K562 (cell line): ENCODE results near the gene PPP2R3B. TPM values are rescaled to one million over a fixed set of nuclear protein-coding genes. Genes with fewer than 3 reads are reported as not detected.

Experiments
- HDAC3 ChIP-seq: fragments of 450-650 bp; IDR thresholded peaks from 2 replicates; pipeline ENCODE4 v1.6.1; 2018; ENCODE audit warnings: borderline replicate concordance, mild to moderate bottlenecking, moderate library complexity; ENCODE audit not compliant: partially characterized antibody
- PYGO2 ChIP-seq: fragments of 450-650 bp; IDR thresholded peaks from 2 replicates; pipeline ENCODE4 v1.6.1; 2016; ENCODE audit warnings: mild to moderate bottlenecking, missing genetic modification characterization, moderate library complexity, missing compliant biosample characterization
- ZNF445 ChIP-seq: fragments of 250-450 bp; sonication (Bioruptor Pico); IDR thresholded peaks from 2 replicates; pipeline ENCODE4 v1.4.0; 2020; ENCODE audit warnings: low read depth, mild to moderate bottlenecking, moderate library complexity
- polyA plus RNA-seq, 8 experiments: library from polyadenylated mRNA; depleted of rRNA in 4 of 8; stranded (reverse) in 5 of 8; unstranded in 3 of 8; fragments of >200 nt; fragmentation: Nextera tagmentation in 2 of 8; fragmentation: Illumina TruSeq in 1 of 8; extraction: Ambion mirVana in 2 of 8; extraction: Trizol in 1 of 8; gene quantifications; 2 replicates each; pipeline versions ENCODE4 v1.2.1 to v1.2.3, GENCODE V29; 2011 to 2014; ENCODE audit warnings: inconsistent platforms in 1 of 8, missing spikeins in 1 of 8
- total RNA-seq, 7 experiments: library from RNA; depleted of rRNA in 6 of 7; stranded (reverse); fragments of >200 nt in 6 of 7; fragmentation: Illumina TruSeq in 2 of 7; extraction: Trizol in 2 of 7; gene quantifications; 2 replicates each; pipeline versions ENCODE4 v1.2.1 to v1.2.3, GENCODE V29; 2011 to 2021; ENCODE audit warnings: low replicate concordance in 1 of 7
- TF ChIP-seq, protein P1 (sequence below): fragments of 450-650 bp; IDR thresholded peaks from 2 replicates; pipeline ENCODE4 v1.6.1; 2016; ENCODE audit warnings: mild to moderate bottlenecking, moderate library complexity

PPP2R3B gene
- total and polyA plus RNA-seq, 9 of the 15 experiments (the other 6 are each of a cell fraction or from before 2014, with no cell fraction given), result 0.04 to 18.2 (median 8.2) TPM; not detected in 1

DNA sequence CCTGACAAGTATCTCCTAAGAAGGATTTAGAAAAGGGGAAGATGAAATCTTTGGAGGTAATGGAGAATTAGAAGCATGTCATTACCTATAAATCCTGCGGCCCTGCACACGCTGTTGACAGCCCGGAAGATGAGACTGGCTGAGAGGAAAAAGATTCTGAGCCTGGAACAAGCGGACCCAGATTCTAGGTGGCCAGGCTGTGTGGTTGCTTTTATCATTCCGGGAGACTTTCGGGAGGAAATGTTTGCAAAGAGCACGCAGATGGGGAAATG, 5.8 kb upstream of the PPP2R3B start (continued):
- TF ChIP-seq, protein P1, sequence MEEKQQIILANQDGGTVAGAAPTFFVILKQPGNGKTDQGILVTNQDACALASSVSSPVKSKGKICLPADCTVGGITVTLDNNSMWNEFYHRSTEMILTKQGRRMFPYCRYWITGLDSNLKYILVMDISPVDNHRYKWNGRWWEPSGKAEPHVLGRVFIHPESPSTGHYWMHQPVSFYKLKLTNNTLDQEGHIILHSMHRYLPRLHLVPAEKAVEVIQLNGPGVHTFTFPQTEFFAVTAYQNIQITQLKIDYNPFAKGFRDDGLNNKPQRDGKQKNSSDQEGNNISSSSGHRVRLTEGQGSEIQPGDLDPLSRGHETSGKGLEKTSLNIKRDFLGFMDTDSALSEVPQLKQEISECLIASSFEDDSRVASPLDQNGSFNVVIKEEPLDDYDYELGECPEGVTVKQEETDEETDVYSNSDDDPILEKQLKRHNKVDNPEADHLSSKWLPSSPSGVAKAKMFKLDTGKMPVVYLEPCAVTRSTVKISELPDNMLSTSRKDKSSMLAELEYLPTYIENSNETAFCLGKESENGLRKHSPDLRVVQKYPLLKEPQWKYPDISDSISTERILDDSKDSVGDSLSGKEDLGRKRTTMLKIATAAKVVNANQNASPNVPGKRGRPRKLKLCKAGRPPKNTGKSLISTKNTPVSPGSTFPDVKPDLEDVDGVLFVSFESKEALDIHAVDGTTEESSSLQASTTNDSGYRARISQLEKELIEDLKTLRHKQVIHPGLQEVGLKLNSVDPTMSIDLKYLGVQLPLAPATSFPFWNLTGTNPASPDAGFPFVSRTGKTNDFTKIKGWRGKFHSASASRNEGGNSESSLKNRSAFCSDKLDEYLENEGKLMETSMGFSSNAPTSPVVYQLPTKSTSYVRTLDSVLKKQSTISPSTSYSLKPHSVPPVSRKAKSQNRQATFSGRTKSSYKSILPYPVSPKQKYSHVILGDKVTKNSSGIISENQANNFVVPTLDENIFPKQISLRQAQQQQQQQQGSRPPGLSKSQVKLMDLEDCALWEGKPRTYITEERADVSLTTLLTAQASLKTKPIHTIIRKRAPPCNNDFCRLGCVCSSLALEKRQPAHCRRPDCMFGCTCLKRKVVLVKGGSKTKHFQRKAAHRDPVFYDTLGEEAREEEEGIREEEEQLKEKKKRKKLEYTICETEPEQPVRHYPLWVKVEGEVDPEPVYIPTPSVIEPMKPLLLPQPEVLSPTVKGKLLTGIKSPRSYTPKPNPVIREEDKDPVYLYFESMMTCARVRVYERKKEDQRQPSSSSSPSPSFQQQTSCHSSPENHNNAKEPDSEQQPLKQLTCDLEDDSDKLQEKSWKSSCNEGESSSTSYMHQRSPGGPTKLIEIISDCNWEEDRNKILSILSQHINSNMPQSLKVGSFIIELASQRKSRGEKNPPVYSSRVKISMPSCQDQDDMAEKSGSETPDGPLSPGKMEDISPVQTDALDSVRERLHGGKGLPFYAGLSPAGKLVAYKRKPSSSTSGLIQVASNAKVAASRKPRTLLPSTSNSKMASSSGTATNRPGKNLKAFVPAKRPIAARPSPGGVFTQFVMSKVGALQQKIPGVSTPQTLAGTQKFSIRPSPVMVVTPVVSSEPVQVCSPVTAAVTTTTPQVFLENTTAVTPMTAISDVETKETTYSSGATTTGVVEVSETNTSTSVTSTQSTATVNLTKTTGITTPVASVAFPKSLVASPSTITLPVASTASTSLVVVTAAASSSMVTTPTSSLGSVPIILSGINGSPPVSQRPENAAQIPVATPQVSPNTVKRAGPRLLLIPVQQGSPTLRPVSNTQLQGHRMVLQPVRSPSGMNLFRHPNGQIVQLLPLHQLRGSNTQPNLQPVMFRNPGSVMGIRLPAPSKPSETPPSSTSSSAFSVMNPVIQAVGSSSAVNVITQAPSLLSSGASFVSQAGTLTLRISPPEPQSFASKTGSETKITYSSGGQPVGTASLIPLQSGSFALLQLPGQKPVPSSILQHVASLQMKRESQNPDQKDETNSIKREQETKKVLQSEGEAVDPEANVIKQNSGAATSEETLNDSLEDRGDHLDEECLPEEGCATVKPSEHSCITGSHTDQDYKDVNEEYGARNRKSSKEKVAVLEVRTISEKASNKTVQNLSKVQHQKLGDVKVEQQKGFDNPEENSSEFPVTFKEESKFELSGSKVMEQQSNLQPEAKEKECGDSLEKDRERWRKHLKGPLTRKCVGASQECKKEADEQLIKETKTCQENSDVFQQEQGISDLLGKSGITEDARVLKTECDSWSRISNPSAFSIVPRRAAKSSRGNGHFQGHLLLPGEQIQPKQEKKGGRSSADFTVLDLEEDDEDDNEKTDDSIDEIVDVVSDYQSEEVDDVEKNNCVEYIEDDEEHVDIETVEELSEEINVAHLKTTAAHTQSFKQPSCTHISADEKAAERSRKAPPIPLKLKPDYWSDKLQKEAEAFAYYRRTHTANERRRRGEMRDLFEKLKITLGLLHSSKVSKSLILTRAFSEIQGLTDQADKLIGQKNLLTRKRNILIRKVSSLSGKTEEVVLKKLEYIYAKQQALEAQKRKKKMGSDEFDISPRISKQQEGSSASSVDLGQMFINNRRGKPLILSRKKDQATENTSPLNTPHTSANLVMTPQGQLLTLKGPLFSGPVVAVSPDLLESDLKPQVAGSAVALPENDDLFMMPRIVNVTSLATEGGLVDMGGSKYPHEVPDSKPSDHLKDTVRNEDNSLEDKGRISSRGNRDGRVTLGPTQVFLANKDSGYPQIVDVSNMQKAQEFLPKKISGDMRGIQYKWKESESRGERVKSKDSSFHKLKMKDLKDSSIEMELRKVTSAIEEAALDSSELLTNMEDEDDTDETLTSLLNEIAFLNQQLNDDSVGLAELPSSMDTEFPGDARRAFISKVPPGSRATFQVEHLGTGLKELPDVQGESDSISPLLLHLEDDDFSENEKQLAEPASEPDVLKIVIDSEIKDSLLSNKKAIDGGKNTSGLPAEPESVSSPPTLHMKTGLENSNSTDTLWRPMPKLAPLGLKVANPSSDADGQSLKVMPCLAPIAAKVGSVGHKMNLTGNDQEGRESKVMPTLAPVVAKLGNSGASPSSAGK, result no peak
- no peak for TF ChIP-seq ZNF445 (CRISPR knock-in tag)
- TF ChIP-seq PYGO2, result no peak
- no peak for TF ChIP-seq HDAC3
- TF ChIP-seq, all 486 proteins: peak for 0
